Neuronal stem cell (in vitro differentiated cells): ENCODE measurements around the gene CNOT3.
"Not testable (repeated sequence)": the region's sequence is repeated elsewhere in the genome, so short reads cannot be mapped to it uniquely, and the experiment has no call there.

Experiments
- DNase-seq: peaks from one replicate; pipeline ENCODE4 v3.0.0-alpha.2; 2013; ENCODE audit warnings: low spot score
- H2AFZ ChIP-seq: one replicate; pipeline ENCODE4 v1.6.1; 2013; ENCODE audit warnings: mild to moderate bottlenecking, low read length, inconsistent platforms
- H2AK5ac ChIP-seq: 2 replicates; pipeline ENCODE4 v1.6.1; 2013; ENCODE audit warnings: low read depth, mild to moderate bottlenecking, inconsistent platforms, low read length, moderate library complexity, mixed read lengths
- H2BK120ac ChIP-seq: 2 replicates; pipeline ENCODE4 v1.6.1; 2013; ENCODE audit warnings: low read depth, mild to moderate bottlenecking, inconsistent platforms, low read length, moderate library complexity, mixed read lengths
- H2BK12ac ChIP-seq: one replicate; pipeline ENCODE4 v1.6.1; 2013; ENCODE audit warnings: low read length, inconsistent platforms
- H2BK15ac ChIP-seq: 2 replicates; pipeline ENCODE4 v1.6.1; 2013; ENCODE audit warnings: mild to moderate bottlenecking, low read length, inconsistent platforms, mixed read lengths
- H2BK5ac ChIP-seq: one replicate; pipeline ENCODE4 v1.6.1; 2013; ENCODE audit warnings: inconsistent platforms, mild to moderate bottlenecking, low read length, moderate library complexity
- H3K14ac ChIP-seq: one replicate; pipeline ENCODE4 v1.6.1; 2013; ENCODE audit warnings: low read length, inconsistent platforms
- H3K18ac ChIP-seq: 2 replicates; pipeline ENCODE4 v1.6.1; 2013; ENCODE audit warnings: low read length, inconsistent platforms
- H3K23ac ChIP-seq: 2 replicates; pipeline ENCODE4 v1.6.1; 2013; ENCODE audit warnings: low read depth, mild to moderate bottlenecking, mixed read lengths, low read length, inconsistent platforms; ENCODE audit not compliant: poor library complexity
- H3K27ac ChIP-seq: replicated peaks from 3 replicates; pipeline ENCODE4 v1.5.1; 2013; ENCODE audit warnings: low read length, inconsistent platforms
- H3K27me3 ChIP-seq, 3 experiments: 2 replicates each; pipeline ENCODE4 v1.6.1; 2013; ENCODE audit warnings: low read length in 3 of 3, mild to moderate bottlenecking in 2 of 3, inconsistent platforms in 1 of 3, low read depth in 1 of 3, mixed read lengths in 1 of 3, moderate library complexity in 1 of 3; ENCODE audit not compliant: control insufficient read depth in 3 of 3, insufficient read depth in 3 of 3
- H3K36me3 ChIP-seq, 2 donors: replicated peaks in 1 of 2; 2 replicates each; pipeline ENCODE4 v1.6.1; 2013; ENCODE audit warnings: low read length in 2 of 2; ENCODE audit not compliant: control insufficient read depth in 2 of 2, insufficient read depth in 2 of 2
- H3K4ac ChIP-seq: 2 replicates; pipeline ENCODE4 v1.6.1; 2013; ENCODE audit warnings: inconsistent platforms, mild to moderate bottlenecking, low read length, moderate library complexity
- H3K4me1 ChIP-seq, 2 donors: 1 replicate in 1 of 2; 2 replicates in 1 of 2; pipeline ENCODE4 v1.6.1; 2013; ENCODE audit warnings: low read length in 2 of 2, low read depth in 1 of 2; ENCODE audit not compliant: control insufficient read depth in 2 of 2, insufficient read depth in 1 of 2
- H3K4me2 ChIP-seq: one replicate; pipeline ENCODE4 v1.6.1; 2013; ENCODE audit warnings: mild to moderate bottlenecking, low read length, inconsistent platforms; ENCODE audit not compliant: insufficient read depth, poor library complexity, severe bottlenecking
- H3K4me3 ChIP-seq, 2 donors: 2 replicates each; pipeline ENCODE4 v1.5.1; 2013; ENCODE audit warnings: low read length in 2 of 2, mild to moderate bottlenecking in 2 of 2, inconsistent platforms in 1 of 2, moderate library complexity in 1 of 2
- H3K79me1 ChIP-seq: one replicate; pipeline ENCODE4 v1.6.1; 2013; ENCODE audit warnings: low read depth, mild to moderate bottlenecking, inconsistent platforms, low read length, moderate library complexity
- H3K9ac ChIP-seq: one replicate; pipeline ENCODE4 v1.6.1; 2013; ENCODE audit warnings: mild to moderate bottlenecking, low read depth, low read length, inconsistent platforms; ENCODE audit not compliant: poor library complexity
- H3K9me3 ChIP-seq, 2 donors: replicated peaks in 1 of 2; 2 replicates each; pipeline versions ENCODE3 to v1.6.1; 2013; ENCODE audit warnings: low read length in 2 of 2, mild to moderate bottlenecking in 2 of 2, inconsistent platforms in 1 of 2, low read depth in 1 of 2, mixed read lengths in 1 of 2, moderate library complexity in 1 of 2; ENCODE audit not compliant: control insufficient read depth in 2 of 2, insufficient read depth in 1 of 2
- H4K8ac ChIP-seq: one replicate; pipeline ENCODE4 v1.6.1; 2013; ENCODE audit warnings: low read depth, mild to moderate bottlenecking, inconsistent platforms, low read length, moderate library complexity
- H4K91ac ChIP-seq: one replicate; pipeline ENCODE4 v1.6.1; 2013; ENCODE audit warnings: low read length, low read depth, mild to moderate bottlenecking, inconsistent platforms; ENCODE audit not compliant: poor library complexity
- WGBS, 2 donors: extraction: QIAGEN DNeasy Blood & Tissue Kit; methylation state at CpG; one replicate each; pipeline ENCODE4 v1.1.7; 2013; ENCODE audit warnings: missing lambda C conversion rate in 2 of 2, mixed read lengths in 1 of 2; ENCODE audit not compliant: insufficient read length in 2 of 2, insufficient replicate concordance in 1 of 2; ENCODE audit errors: extremely low coverage in 2 of 2; 5-methylcytosine and 5-hydroxymethylcytosine counted together

Gene CNOT3

DNA sequence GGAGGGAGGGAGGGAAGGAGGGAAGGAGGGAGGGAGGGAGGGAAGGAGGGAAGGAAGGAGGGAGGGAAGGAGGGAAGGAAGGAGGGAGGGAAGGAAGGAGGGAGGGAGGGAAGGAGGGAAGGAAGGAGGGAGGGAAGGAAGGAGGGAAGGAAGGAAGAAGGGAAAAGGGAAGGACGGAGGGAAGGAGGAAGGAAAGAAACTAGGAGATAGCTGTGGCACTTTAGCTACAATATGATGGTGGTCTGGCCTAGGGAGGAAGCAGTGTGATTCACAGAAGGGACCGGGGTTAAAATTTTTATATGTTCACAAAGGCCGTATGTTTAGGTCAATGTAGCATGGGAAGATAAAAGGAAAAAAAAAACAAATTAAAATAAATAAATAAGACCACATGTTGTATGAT is 44.3 kb downstream of the CNOT3 start:
- H3K79me1 ChIP-seq, H3K18ac ChIP-seq, H3K14ac ChIP-seq, H2BK5ac ChIP-seq, H3K4me2 ChIP-seq, H3K9ac ChIP-seq, H3K23ac ChIP-seq, H3K27ac ChIP-seq, H2BK120ac ChIP-seq, H3K9me3 ChIP-seq, H3K4me3 ChIP-seq, H4K91ac ChIP-seq, H2AK5ac ChIP-seq, H2BK15ac ChIP-seq, DNase-seq, H2AFZ ChIP-seq, H3K4ac ChIP-seq, H3K27me3 ChIP-seq, H2BK12ac ChIP-seq, H4K8ac ChIP-seq: not testable (repeated sequence)
- WGBS, 2 donors, result no CpG with 5 or more reads among the region's 3 CpGs
- Histone ChIP-seq H3K36me3 (peaks cover 32 to 55% of the 10 kb centered on the region in 2 donors), H3K4me1 (peaks cover 8 to 23% of the 10 kb centered on the region in 2 donors)

DNA sequence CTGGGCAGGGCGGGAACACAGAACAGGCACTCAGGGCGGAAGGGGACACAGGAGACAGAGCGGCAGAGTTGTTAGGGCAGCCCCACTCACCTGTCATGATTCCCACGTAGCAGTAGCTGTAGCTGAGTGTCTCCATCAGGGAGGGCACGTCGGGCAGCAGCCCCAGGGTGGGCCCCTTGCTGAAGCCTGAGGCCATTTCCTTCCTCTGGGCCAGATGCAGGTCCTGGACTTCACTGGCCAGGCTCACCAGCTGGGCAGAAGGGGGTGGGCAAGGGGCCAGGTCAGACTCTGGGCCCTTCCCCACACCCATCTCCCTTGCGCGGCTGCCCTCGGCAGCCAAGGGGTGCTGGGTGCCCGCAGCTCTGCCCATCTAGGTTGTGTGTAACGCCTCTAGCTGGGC is 45.9 kb downstream of the CNOT3 start:
- H3K27me3 ChIP-seq, result no peaks in the 10 kb centered on the region
- H3K23ac ChIP-seq, result peak overlapping the region; percentile 90

DNA sequence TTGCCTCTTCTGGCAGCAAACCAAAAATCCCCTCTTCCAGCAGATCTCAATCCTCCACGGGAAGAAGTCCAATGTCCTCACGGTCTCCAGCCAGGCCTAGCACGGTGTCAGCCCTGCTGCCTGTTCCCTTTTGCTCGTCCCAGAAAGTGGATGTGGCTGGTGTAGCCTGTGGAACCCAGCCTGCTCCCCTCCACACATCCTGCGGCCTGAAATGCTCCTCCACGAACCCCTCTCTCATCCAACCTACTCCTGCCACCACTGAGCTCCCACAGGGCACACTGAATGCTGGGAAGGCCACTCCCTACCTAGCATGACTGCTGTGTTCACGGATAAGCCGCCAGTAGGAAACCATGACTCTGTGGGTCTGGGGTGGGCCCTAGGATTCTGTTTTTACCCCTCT is 48.8 kb downstream of the CNOT3 start:
- Histone ChIP-seq H3K9ac (peak overlapping the region; percentile 50), H2AK5ac (no peak overlapping the region)
- no CpG with 5 or more reads among the region's 8 CpGs for WGBS, 2 donors

More for the DNA sequence above, 45.9 kb downstream of the CNOT3 start:
- Histone ChIP-seq H3K4ac (no peak overlapping the region), H3K79me1 (peaks cover 9% of the 10 kb centered on the region), H3K14ac (no peak overlapping the region), H2BK5ac (no peak overlapping the region), H4K8ac (no peak overlapping the region), H2AFZ (no peak overlapping the region), H3K27ac (no peak overlapping the region), H3K36me3 (peaks cover 30 to 55% of the 10 kb centered on the region in 2 donors), H3K4me1 (peaks cover 12 to 21% of the 10 kb centered on the region in 2 donors), H3K4me2 (no peak overlapping the region), H2BK12ac (no peak overlapping the region), H2BK120ac (no peak overlapping the region), H3K9me3 (no peaks in the 10 kb centered on the region), H4K91ac (no peak overlapping the region), H3K18ac (no peak overlapping the region), H3K4me3 (peak overlapping the region in 1 of 2 donors; percentile 8), H2BK15ac (no peak overlapping the region), H3K9ac (peak overlapping the region; percentile 61), H2AK5ac (no peak overlapping the region)
- DNase-seq, result no peak
- WGBS, 2 donors, result no CpG with 5 or more reads among the region's 11 CpGs

GRCh38 chr19:54186934-54187381 is 49.4 kb downstream of the CNOT3 start:
- peak overlapping the region; percentile 47 for H2AK5ac ChIP-seq
- H3K14ac ChIP-seq, result no peak overlapping the region
- peaks cover 18 to 38% of the 10 kb centered on the region in 2 donors for H3K36me3 ChIP-seq
- H3K4me1 ChIP-seq, result peaks cover 5% of the 10 kb centered on the region in 2 donors
- no peak overlapping the region for H2BK120ac ChIP-seq
- no peak overlapping the region for H2BK12ac ChIP-seq
- H3K27me3 ChIP-seq, result no peaks in the 10 kb centered on the region
- DNase-seq, result no peak
- H3K79me1 ChIP-seq, result peaks cover 14% of the 10 kb centered on the region
- H3K4me3 ChIP-seq, result no peak overlapping the region
- no CpG with 5 or more reads among the region's 11 CpGs for WGBS, 2 donors
- H3K4me2 ChIP-seq, result no peak overlapping the region
- no peak overlapping the region for H2BK15ac ChIP-seq
- no peak overlapping the region for H4K8ac ChIP-seq
- no peak overlapping the region for H3K27ac ChIP-seq
- peak overlapping the region; percentile 67 for H3K9ac ChIP-seq
- H3K4ac ChIP-seq, result no peak overlapping the region
- no peak overlapping the region for H3K23ac ChIP-seq
- H2AFZ ChIP-seq, result no peak overlapping the region
- H4K91ac ChIP-seq, result no peak overlapping the region
- H3K9me3 ChIP-seq, result no peaks in the 10 kb centered on the region
- no peak overlapping the region for H2BK5ac ChIP-seq
- no peak overlapping the region for H3K18ac ChIP-seq

More for the DNA sequence above, 48.8 kb downstream of the CNOT3 start:
- Histone ChIP-seq H3K27ac (no peak overlapping the region), H4K91ac (no peak overlapping the region), H4K8ac (no peak overlapping the region), H3K4me2 (no peak overlapping the region), H3K4me1 (peaks cover 0 to 4% of the 10 kb centered on the region in 2 donors), H3K18ac (no peak overlapping the region), H2BK5ac (no peak overlapping the region), H3K27me3 (no peaks in the 10 kb centered on the region), H3K23ac (no peak overlapping the region), H3K14ac (no peak overlapping the region), H2BK15ac (no peak overlapping the region), H3K4me3 (peak overlapping the region in 1 of 2 donors; percentile 36), H2BK12ac (no peak overlapping the region), H3K9me3 (no peaks in the 10 kb centered on the region), H2AFZ (no peak overlapping the region), H3K36me3 (peaks cover 18 to 38% of the 10 kb centered on the region in 2 donors), H2BK120ac (no peak overlapping the region), H3K79me1 (peaks cover 11% of the 10 kb centered on the region), H3K4ac (no peak overlapping the region)
- no peak for DNase-seq
